Kidney epithelial cell (primary cell): ENCODE measurements around the gene REXO4. TPM values are rescaled to one million over a fixed set of nuclear protein-coding genes. Genes with fewer than 3 reads are reported as not detected.

Experiments
- DNase-seq: peaks from one replicate; pipeline ENCODE4 v3.0.0-alpha.2; 2010; ENCODE audit warnings: low read depth
- H3K27me3 ChIP-seq: 2 replicates; pipeline ENCODE4 v1.6.0; 2011; ENCODE audit warnings: low read length; ENCODE audit not compliant: control insufficient read depth, insufficient read depth
- H3K36me3 ChIP-seq: 2 replicates; pipeline ENCODE4 v1.5.1; 2011; ENCODE audit warnings: low read length; ENCODE audit not compliant: control insufficient read depth, insufficient read depth
- H3K4me3 ChIP-seq: 2 replicates; pipeline ENCODE4 v1.5.1; 2011; ENCODE audit warnings: low read depth, mild to moderate bottlenecking, control low read depth, low read length
- total RNA-seq: library from RNA; depleted of rRNA; stranded (reverse); fragments of >200 nt; gene quantifications from 2 replicates; pipeline ENCODE4 v1.2.3, GENCODE V29; 2015
- TF ChIP-seq, protein P1 (sequence below): IDR thresholded peaks from 2 replicates; pipeline ENCODE4 v1.5.1; 2011; ENCODE audit warnings: mild to moderate bottlenecking, moderate library complexity, low read length, control low read depth, inconsistent platforms; ENCODE audit not compliant: insufficient read depth, poor library complexity, severe bottlenecking

The REXO4 gene
- total RNA-seq, 1 donor from 2014 or later, result 23.1 TPM

DNA sequence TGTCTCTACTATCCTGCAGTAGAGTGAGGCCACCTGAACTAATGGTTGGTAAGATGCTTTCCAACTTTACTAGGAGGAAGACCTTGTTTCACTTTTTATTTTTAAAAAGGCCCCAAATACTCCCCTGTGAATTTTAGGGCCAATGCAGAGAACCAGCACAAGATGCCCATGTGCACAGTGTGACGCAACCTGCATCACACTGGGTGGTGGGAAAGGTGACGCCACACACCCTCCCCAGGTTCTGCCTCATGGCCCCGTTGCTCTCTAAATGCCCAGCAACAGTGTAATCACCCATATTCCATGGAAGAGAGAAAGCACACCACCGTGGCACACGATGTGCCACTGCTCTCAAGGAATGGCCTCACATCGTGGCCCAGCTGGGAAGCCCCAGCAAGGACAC is 48.4 kb downstream of the REXO4 start:
- H3K36me3 ChIP-seq, result peaks cover 2% of the 10 kb centered on the region
- no peak overlapping the region for H3K4me3 ChIP-seq
- TF ChIP-seq, protein P1, sequence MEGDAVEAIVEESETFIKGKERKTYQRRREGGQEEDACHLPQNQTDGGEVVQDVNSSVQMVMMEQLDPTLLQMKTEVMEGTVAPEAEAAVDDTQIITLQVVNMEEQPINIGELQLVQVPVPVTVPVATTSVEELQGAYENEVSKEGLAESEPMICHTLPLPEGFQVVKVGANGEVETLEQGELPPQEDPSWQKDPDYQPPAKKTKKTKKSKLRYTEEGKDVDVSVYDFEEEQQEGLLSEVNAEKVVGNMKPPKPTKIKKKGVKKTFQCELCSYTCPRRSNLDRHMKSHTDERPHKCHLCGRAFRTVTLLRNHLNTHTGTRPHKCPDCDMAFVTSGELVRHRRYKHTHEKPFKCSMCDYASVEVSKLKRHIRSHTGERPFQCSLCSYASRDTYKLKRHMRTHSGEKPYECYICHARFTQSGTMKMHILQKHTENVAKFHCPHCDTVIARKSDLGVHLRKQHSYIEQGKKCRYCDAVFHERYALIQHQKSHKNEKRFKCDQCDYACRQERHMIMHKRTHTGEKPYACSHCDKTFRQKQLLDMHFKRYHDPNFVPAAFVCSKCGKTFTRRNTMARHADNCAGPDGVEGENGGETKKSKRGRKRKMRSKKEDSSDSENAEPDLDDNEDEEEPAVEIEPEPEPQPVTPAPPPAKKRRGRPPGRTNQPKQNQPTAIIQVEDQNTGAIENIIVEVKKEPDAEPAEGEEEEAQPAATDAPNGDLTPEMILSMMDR, result no peak
- no peak for DNase-seq
- H3K27me3 ChIP-seq, result no peaks in the 10 kb centered on the region

DNA sequence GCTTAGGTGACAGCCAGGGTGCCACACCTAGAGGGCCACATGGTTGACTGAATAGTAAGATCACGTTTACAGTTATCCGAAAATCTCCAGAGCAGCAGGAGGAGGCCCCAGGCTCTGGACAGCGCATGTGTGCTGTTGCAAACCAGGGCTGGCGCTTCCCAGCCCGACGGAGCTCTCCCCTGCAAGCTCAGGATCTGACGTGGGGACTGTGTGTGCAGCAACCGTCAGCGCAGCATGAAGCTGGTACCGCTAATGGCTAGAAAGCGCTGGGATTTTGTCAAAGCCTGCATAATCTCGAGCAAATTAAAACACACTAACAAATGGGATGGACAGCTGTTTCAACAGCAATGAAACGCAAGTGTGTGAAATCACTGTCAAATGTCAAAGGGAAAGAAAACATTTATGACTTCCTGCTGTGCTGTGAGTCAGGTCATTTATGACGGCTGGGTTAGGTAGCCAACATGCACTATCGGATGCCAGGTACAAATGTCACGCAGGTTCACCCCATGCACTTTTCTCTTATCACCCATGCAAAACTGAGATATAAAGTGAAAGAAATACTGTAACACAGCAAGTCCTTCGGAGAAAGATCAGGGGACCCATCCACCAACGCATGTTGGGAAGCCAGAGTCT is 49.4 kb downstream of the REXO4 start:
- DNase-seq, result no peak
- TF ChIP-seq, protein P1, result no peak
- Histone ChIP-seq H3K4me3 (no peak overlapping the region), H3K27me3 (no peaks in the 10 kb centered on the region), H3K36me3 (peaks cover 2% of the 10 kb centered on the region)

DNA sequence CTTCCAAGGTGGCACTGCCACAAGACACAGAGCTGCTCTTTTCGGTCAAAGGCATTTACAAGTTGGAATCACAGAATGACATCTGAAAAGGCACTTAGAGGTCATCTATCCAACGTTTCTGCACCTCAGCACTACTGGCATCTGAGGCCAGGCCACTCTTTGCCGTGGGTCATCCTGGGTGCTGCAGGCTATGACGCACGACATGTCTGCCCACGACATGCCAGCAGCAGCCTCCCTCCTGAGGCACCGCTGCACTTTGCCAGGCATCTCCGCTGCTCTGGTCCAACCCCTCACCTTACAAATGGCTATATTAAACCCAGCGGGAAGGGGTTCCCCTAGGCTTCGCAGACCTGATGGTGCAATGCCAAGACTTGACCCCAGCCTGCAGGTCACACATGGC is 50.0 kb downstream of the REXO4 start:
- peaks cover 2% of the 10 kb centered on the region for H3K36me3 ChIP-seq
- H3K27me3 ChIP-seq, result no peaks in the 10 kb centered on the region
- DNase-seq, result no peak
- TF ChIP-seq, protein P1, result no peak
- H3K4me3 ChIP-seq, result no peak overlapping the region

DNA sequence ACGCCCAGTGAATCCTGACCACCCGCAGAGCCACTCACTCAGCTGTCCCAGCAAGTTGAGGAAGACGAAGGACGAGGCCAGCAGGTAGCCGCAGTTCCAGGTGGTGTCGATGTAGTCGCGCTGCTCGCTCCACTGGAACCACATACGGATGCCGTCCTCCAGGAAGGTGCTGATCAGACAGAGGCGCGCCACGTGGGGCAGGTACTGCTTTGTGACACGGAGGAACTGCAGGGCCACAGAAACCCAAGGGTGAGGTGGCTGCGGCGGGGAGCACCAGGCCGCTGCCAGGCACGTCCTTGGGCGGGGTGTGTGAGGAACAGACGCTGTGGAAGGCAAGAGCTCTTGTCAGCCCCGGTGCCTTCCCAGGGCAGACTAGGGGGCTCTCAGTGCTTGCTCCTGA is 50.6 kb downstream of the REXO4 start:
- no peak for DNase-seq
- Histone ChIP-seq H3K27me3 (no peaks in the 10 kb centered on the region), H3K36me3 (peaks cover 2% of the 10 kb centered on the region), H3K4me3 (no peak overlapping the region)
- TF ChIP-seq, protein P1, result no peak

DNA sequence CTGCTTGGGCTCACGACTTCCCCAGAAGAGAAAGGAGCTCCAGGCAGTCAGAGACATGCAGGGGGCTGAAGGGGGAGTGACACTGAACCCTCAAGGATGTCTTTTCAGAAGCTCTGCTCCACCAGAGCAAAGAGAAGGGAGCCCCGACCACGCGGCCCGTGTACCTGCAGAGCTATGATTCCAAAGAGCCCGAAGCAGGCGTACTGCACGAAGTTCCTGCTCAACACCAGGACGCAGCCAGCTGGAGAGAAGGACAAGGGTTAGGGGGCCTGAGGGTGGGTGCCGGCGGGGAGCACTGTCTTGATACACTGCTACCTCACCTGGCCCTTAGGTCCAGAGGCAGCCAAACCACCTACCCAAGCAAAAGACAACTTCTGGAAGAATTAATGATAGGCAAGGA is 51.4 kb downstream of the REXO4 start:
- no peak overlapping the region for H3K4me3 ChIP-seq
- TF ChIP-seq, protein P1, result no peak
- H3K36me3 ChIP-seq, result peaks cover 2% of the 10 kb centered on the region
- DNase-seq, result no peak
- no peaks in the 10 kb centered on the region for H3K27me3 ChIP-seq
